Ishikawa (cell line): Measurements from ENCODE around the gene PTGES2.

ENCODE experiments used
- CEBPB ChIP-seq: IDR thresholded peaks from 2 replicates; pipeline ENCODE4 v1.6.1; 2012
- CREB1 ChIP-seq: IDR thresholded peaks from 2 replicates; pipeline ENCODE4 v1.6.1; 2012; ENCODE audit warnings: low read depth
- EGR1 ChIP-seq: IDR thresholded peaks from 2 replicates; pipeline ENCODE4 v1.6.1; 2012
- EP300 ChIP-seq: IDR thresholded peaks from 2 replicates; pipeline ENCODE4 v1.6.1; 2012; ENCODE audit warnings: borderline replicate concordance
- FOXM1 ChIP-seq: IDR thresholded peaks from 2 replicates; pipeline ENCODE4 v1.6.1; 2012; ENCODE audit warnings: low read depth, borderline replicate concordance
- NFIC ChIP-seq: IDR thresholded peaks from 2 replicates; pipeline ENCODE4 v1.6.1; 2012
- RAD21 ChIP-seq: IDR thresholded peaks from 2 replicates; pipeline ENCODE4 v1.6.1; 2012; ENCODE audit warnings: low read depth
- REST ChIP-seq: IDR thresholded peaks from 2 replicates; pipeline ENCODE4 v1.6.1; 2012; ENCODE audit warnings: low read depth, mild to moderate bottlenecking
- TAF1 ChIP-seq: IDR thresholded peaks from 2 replicates; pipeline ENCODE4 v1.6.1; 2012; ENCODE audit warnings: low read depth, mild to moderate bottlenecking
- TEAD4 ChIP-seq: IDR thresholded peaks from 2 replicates; pipeline ENCODE4 v1.6.1; 2012
- USF1 ChIP-seq: IDR thresholded peaks from 2 replicates; pipeline ENCODE4 v1.6.1; 2012
- YY1 ChIP-seq: IDR thresholded peaks from 2 replicates; pipeline ENCODE4 v1.6.1; 2012; ENCODE audit warnings: low read depth
- ZBTB7A ChIP-seq: IDR thresholded peaks from 2 replicates; pipeline ENCODE4 v1.6.1; 2012; ENCODE audit warnings: low read depth
- TF ChIP-seq, protein P1 (sequence below): IDR thresholded peaks from 2 replicates; pipeline ENCODE4 v1.6.1; 2012

- TF ChIP-seq CREB1: no peak
- TF ChIP-seq TAF1: no peak
- TF ChIP-seq, protein P1, sequence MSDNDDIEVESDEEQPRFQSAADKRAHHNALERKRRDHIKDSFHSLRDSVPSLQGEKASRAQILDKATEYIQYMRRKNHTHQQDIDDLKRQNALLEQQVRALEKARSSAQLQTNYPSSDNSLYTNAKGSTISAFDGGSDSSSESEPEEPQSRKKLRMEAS: no peak
- TF ChIP-seq EP300: no peak
- no peak for TF ChIP-seq YY1
- TF ChIP-seq TEAD4: no peak
- no peak for TF ChIP-seq EGR1
- TF ChIP-seq RAD21: no peak
- no peak for TF ChIP-seq ZBTB7A
- TF ChIP-seq NFIC: no peak
- TF ChIP-seq FOXM1: no peak
- no peak for TF ChIP-seq REST
- TF ChIP-seq USF1: no peak
- TF ChIP-seq CEBPB: no peak
Measured at GRCh38 chr9:128108269-128109049, 19.1 kb downstream of the PTGES2 start.
